Gastroesophageal sphincter (tissue), 4 donors: ENCODE data around the gene CCR1. TPM values are rescaled to one million over a fixed set of nuclear protein-coding genes. Genes with fewer than 3 reads are reported as not detected.
"Not testable (repeated sequence)": the region's sequence is repeated elsewhere in the genome, so short reads cannot be mapped to it uniquely, and the experiment has no call there.

Source experiments
- ATAC-seq: fragments of 150-250 bp; one replicate; pipeline ENCODE4 v1.9.1; 2016; ENCODE audit warnings: mild to moderate bottlenecking, moderate library complexity
- H3K27ac ChIP-seq, 4 donors: fragments of 200-600 bp; sonication (generic) in 3 of 4; 1 replicate in 3 of 4; 2 replicates in 1 of 4; pipeline ENCODE4 v1.5.1; 2016 to 2019
- H3K27me3 ChIP-seq: fragments of 200-600 bp; sonication (generic); one replicate; pipeline ENCODE4 v1.5.1; 2019
- H3K36me3 ChIP-seq, 2 donors: fragments of 200-600 bp; sonication (generic); one replicate each; pipeline ENCODE4 v1.5.1; 2019; ENCODE audit warnings: control low read depth in 1 of 2
- H3K4me1 ChIP-seq, 3 donors: fragments of 200-600 bp; sonication (generic); 1 replicate in 2 of 3; 2 replicates in 1 of 3; pipeline ENCODE4 v1.5.1; 2016 to 2019; ENCODE audit warnings: control low read depth in 2 of 3
- H3K4me3 ChIP-seq, 2 donors: fragments of 200-600 bp; sonication (generic); one replicate each; pipeline ENCODE4 v1.5.1; 2019; ENCODE audit warnings: mild to moderate bottlenecking in 1 of 2, moderate library complexity in 1 of 2
- H3K9me3 ChIP-seq, 3 donors: fragments of 200-600 bp; sonication (generic); one replicate each; pipeline ENCODE4 v1.5.1; 2017 to 2019; ENCODE audit warnings: control low read depth in 2 of 3
- CTCF ChIP-seq, 4 experiments: fragments of 200-600 bp in 2 of 4; fragments of 450-650 bp in 2 of 4; sonication (generic) in 1 of 4; IDR thresholded peaks; one replicate each; pipeline ENCODE4 v1.5.1; 2017 to 2019; ENCODE audit warnings: antibody characterized with exemption in 4 of 4, mild to moderate bottlenecking in 2 of 4, moderate library complexity in 2 of 4
- EP300 ChIP-seq: sonication (generic); formaldehyde crosslinking; IDR thresholded peaks from one replicate; pipeline ENCODE4 v1.6.1; 2017; ENCODE audit warnings: antibody characterized with exemption, mild to moderate bottlenecking
- POLR2A ChIP-seq, 2 donors: fragments of 450-650 bp; IDR thresholded peaks; one replicate each; pipeline ENCODE4 v1.6.1; 2017; ENCODE audit warnings: antibody characterized with exemption in 2 of 2, mild to moderate bottlenecking in 2 of 2, moderate library complexity in 1 of 2
- POLR2AphosphoS5 ChIP-seq: sonication (generic); formaldehyde crosslinking; IDR thresholded peaks from one replicate; pipeline ENCODE4 v1.6.1; 2017; ENCODE audit warnings: antibody characterized with exemption
- WGBS, 2 donors: methylation state at CpG; one replicate each; pipeline ENCODE4 v1.1.5; 2018; ENCODE audit warnings: low coverage in 1 of 2; 5-methylcytosine and 5-hydroxymethylcytosine counted together
- total RNA-seq, 4 donors: library from RNA; depleted of rRNA; stranded (reverse); fragments of >200 nt; gene quantifications; one replicate each; pipeline ENCODE4 v1.1.0, GENCODE V29; 2016

The CCR1 gene
- total RNA-seq, 4 donors from 2014 or later = 1.9 to 32.3 (median 8.7) TPM

- TF ChIP-seq EP300 (no peak), POLR2A (IDR thresholded peaks at IDR 0.05) (no peak), POLR2AphosphoS5 (no peak), CTCF (IDR thresholded peaks at IDR 0.05) (no peak)
Observed at GRCh38 chr3:46213201-46213600, 5.1 kb upstream of the CCR1 start.

GRCh38 chr3:46212101-46212500 is 4.0 kb upstream of the CCR1 start:
- no peak for ATAC-seq
- peaks cover 19% of the 10 kb centered on the region for H3K27me3 ChIP-seq
- no peaks in the 10 kb centered on the region for H3K9me3 ChIP-seq
- H3K36me3 ChIP-seq = no peaks in the 10 kb centered on the region
- WGBS, 2 donors = 74 to 83% methylated on average over 2 to 6 of the region's 6 CpGs
- no peaks in the 10 kb centered on the region for H3K4me1 ChIP-seq
- no peak for TF ChIP-seq POLR2AphosphoS5
- no peak for TF ChIP-seq EP300
- no peak for TF ChIP-seq POLR2A (IDR thresholded peaks at IDR 0.05)
- TF ChIP-seq CTCF (IDR thresholded peaks at IDR 0.05) = no peak
- H3K4me3 ChIP-seq = no peak overlapping the region
- H3K27ac ChIP-seq = no peak overlapping the region

More at GRCh38 chr3:46213201-46213600, 5.1 kb upstream of the CCR1 start:
- 56 to 95% methylated on average over 4 of the region's 4 CpGs for WGBS, 2 donors
- no peak overlapping the region for H3K27ac ChIP-seq
- H3K36me3 ChIP-seq = no peaks in the 10 kb centered on the region
- ATAC-seq = no peak
- H3K27me3 ChIP-seq = peaks cover 19% of the 10 kb centered on the region
- H3K4me1 ChIP-seq = no peaks in the 10 kb centered on the region
- no peaks in the 10 kb centered on the region for H3K9me3 ChIP-seq
- no peak overlapping the region for H3K4me3 ChIP-seq

GRCh38 chr3:46209746-46210470 is 1.8 kb upstream of the CCR1 start:
- WGBS, 2 donors = 87 to 95% methylated on average over 2 of the region's 3 CpGs
- no peak for ATAC-seq
- TF ChIP-seq POLR2AphosphoS5 (no peak), CTCF (IDR thresholded peaks at IDR 0.05) (no peak), POLR2A (IDR thresholded peaks at IDR 0.05) (no peak), EP300 (no peak)

GRCh38 chr3:46209053-46209452 is 940 bp upstream of the CCR1 start:
- no peak overlapping the region for H3K4me3 ChIP-seq
- no peaks in the 10 kb centered on the region for H3K9me3 ChIP-seq
- TF ChIP-seq EP300 (no peak), CTCF (IDR thresholded peaks at IDR 0.05) (no peak), POLR2A (IDR thresholded peaks at IDR 0.05) (no peak)
- no peaks in the 10 kb centered on the region for H3K4me1 ChIP-seq
- 0 to 40% methylated on average over 1 to 2 of the region's 2 CpGs for WGBS, 2 donors
- peaks cover 4% of the 10 kb centered on the region for H3K27me3 ChIP-seq
- ATAC-seq = no peak
- no peaks in the 10 kb centered on the region for H3K36me3 ChIP-seq
- no peak overlapping the region for H3K27ac ChIP-seq

More at GRCh38 chr3:46209746-46210470, 1.8 kb upstream of the CCR1 start:
- Histone ChIP-seq H3K9me3 (no peaks in the 10 kb centered on the region), H3K4me1 (no peaks in the 10 kb centered on the region), H3K36me3 (no peaks in the 10 kb centered on the region), H3K27ac (no peak overlapping the region), H3K27me3 (peaks cover 12% of the 10 kb centered on the region), H3K4me3 (no peak overlapping the region)

GRCh38 chr3:46207514-46207913 is 599 bp downstream of the CCR1 start:
- Histone ChIP-seq H3K4me3 (peak overlapping the region; percentile 14 to 32), H3K27ac (peak overlapping the region in 2 of 4 donors; percentile 17 to 51)
- not testable (repeated sequence) for H3K36me3 ChIP-seq, H3K9me3 ChIP-seq, ATAC-seq, H3K4me1 ChIP-seq, H3K27me3 ChIP-seq
- 89 to 94% methylated on average over 6 of the region's 6 CpGs for WGBS, 2 donors
